Hepatic stellate cell (primary cell): ENCODE data around the gene TAF7L.
"Not testable (repeated sequence)": the region's sequence is repeated elsewhere in the genome, so short reads cannot be mapped to it uniquely, and the experiment has no call there.

ENCODE experiments used
- DNase-seq: peaks from one replicate; pipeline ENCODE4 v3.0.0; 2011; ENCODE audit warnings: low spot score

Gene TAF7L, protein sequence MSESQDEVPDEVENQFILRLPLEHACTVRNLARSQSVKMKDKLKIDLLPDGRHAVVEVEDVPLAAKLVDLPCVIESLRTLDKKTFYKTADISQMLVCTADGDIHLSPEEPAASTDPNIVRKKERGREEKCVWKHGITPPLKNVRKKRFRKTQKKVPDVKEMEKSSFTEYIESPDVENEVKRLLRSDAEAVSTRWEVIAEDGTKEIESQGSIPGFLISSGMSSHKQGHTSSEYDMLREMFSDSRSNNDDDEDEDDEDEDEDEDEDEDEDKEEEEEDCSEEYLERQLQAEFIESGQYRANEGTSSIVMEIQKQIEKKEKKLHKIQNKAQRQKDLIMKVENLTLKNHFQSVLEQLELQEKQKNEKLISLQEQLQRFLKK

DNA sequence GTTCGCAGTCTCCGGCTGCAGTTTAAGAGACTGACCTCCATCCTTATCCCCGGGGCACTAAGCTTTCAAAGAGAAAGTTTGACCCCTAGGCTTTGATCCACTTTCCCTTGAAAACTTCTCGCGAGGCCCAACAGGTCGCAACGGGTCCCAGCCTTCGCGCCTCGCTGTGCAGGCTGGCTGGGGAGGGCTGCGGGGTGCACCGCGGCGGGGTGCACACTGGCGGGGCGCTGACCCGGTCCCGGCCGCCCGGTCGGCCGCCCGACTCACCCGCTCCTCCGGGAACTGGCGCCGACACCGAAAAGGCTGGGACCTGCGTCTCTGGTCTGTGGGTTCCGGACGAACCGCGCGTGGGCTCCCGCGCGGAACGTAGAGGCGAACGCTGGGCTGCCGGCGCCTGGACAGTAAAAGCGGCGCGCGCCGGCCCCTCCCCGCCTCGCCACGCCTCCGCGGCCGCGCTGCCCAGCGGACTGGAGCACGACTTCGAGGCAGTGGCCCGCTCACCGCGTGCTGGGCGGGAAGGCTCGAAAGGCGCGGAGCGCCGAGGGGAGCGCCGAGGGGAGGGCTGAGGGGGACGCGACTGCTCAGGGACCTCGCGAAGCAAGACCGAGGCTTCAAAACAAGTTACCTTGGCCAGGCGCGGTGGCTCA lies at the start of gene TAF7L:
Gene TAF7L (minus strand): TSS at position 378 of the 647 bp plus-strand sequence. CDS start 3,791 bp downstream, outside the sequence.
- no peak for DNase-seq

GRCh38 chrX:101337776-101338271 lies 46.7 kb upstream of the TAF7L start:
- no peak for DNase-seq

GRCh38 chrX:101334310-101334709 lies 43.2 kb upstream of the TAF7L start:
- DNase-seq, result not testable (repeated sequence)

GRCh38 chrX:101326600-101326999 lies 35.5 kb upstream of the TAF7L start:
- not testable (repeated sequence) for DNase-seq

- no peak for DNase-seq
These were observed 12.7 kb upstream of the TAF7L start for GRCh38 chrX:101303790-101304189.

GRCh38 chrX:101295603-101296002 lies 4.5 kb upstream of the TAF7L start:
- not testable (repeated sequence) for DNase-seq

DNA sequence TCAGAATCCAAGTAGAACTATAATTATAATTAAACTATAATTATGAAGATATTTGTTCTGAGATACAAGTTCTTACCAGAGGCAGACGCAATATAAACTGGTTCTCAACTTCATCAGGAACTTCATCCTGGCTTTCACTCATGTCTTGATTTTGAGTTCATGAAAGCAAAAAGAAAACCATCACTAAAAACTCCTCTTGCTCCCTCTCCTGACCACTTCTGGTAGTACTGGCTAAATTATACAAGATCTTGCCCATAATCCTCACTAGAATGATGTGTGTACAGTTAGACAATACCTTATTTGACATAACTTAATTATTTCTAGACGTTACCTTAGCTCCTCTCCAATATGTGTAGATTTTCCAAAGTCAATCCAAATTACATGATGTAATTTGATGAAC lies 3.7 kb downstream of the TAF7L start:
- peak; percentile 35 for DNase-seq

GRCh38 chrX:101276238-101276637 lies 14.9 kb downstream of the TAF7L start:
- no peak for DNase-seq

DNA sequence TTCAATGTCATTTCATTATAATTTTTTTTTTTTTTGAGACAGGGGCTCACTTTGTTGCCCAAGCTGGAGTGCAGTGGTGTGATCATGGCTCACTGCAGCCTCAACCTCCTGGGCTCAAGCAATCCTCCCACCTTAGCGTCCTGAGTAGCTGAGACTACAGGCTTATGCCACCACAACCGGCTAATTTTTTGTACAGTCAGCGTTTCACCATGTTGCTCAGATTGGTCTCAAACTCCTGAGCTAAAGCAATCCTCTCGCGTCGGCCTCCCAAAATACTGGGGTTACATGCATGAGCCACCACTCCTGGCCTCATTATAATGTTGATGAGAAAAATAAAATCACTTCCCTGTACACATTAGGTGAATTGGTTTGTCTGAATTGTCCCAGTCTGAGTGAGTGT lies 16.9 kb downstream of the TAF7L start:
- DNase-seq, result no peak

DNA sequence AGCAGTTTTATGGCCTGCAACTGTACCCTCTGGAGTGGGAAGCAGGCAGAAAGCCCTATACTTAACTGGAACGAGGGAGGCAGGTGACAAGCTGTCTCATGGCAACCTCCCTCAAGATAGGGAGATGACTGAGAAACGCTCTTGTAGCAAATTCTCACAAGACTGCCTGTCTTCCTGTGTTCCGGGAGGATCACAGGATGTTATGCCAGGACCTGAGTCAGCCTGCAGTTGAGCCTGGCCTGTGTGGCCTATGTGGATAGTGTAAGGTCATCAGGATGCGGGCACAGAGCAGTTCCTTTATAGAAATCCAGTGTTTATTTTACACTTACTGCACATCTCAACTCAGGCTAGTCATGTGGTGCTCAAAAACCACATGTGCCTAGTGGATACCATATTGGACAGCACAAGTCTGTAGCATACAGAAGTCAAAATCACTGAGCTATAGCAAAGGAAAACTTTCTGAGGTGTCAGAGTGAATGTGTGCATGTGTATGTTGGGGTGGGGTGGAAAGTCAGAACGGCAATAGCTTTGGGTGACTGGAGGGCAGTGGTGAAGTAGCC lies 25.2 kb downstream of the TAF7L start:
- DNase-seq, result peak; percentile 39

DNA sequence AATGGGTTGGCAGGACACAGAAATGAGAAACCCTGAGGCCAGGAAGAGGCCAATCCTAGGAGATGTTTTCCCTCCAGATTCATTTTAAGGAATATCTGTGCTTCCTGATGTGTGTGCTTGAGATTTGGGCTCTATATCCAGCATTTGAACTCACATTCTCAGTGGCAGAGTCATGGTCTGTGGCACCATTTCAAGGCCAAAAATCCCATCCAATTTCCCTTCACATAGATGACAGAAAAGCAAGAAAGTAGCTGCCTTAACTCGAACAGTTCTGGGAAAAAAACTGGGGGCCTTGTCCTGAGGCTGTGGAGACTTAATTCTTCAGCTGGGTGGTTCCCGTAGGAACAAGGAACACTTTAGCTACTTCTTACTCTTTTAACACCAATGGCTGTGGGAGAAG lies 27.4 kb downstream of the TAF7L start:
- DNase-seq, result no peak

- DNase-seq, result no peak
These were observed 28.5 kb downstream of the TAF7L start for GRCh38 chrX:101262590-101262989.

DNA sequence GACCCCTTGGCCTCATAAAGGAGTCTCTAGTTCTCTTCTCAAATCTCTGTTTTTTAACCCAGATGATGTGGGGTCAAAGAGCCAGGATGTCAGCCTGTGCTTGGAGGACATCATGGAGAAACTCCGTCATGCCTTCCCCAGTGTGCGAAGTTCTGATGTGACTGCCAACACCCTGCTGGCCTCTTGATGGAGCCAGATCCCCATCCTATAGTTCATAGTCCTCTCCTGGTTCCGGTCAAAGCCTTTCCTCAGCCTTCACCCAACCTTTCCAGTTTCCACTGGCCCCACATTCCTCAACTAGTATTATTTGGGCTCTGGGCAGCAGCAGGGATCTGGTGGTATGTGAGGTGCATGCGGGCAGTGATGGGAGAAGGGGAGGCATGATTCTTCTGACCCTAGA lies 30.7 kb downstream of the TAF7L start:
- DNase-seq, result no peak

GRCh38 chrX:101258259-101258581 lies 32.9 kb downstream of the TAF7L start:
- DNase-seq, result no peak

GRCh38 chrX:101257448-101258258 lies 33.5 kb downstream of the TAF7L start:
- DNase-seq, result no peak

DNA sequence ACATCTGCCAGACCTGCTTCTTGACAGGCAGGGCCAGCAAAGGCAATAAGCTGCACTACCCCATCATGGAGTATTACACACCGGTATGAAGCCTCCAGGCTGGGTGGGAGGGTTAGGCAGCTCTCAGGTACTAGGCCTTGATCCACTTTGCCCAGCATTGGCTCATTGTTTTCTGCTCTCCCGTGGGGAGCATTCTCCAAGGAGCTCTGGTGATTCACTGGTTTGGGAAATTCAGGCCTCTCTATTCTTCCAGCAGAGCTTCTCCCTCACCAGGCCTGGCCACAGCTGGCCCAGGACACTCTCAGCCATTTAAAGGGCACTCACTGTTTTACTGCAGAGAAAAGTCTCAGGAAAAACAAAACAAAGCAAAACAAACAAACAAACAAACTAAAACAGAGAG lies 38.5 kb downstream of the TAF7L start:
- DNase-seq, result no peak

DNA sequence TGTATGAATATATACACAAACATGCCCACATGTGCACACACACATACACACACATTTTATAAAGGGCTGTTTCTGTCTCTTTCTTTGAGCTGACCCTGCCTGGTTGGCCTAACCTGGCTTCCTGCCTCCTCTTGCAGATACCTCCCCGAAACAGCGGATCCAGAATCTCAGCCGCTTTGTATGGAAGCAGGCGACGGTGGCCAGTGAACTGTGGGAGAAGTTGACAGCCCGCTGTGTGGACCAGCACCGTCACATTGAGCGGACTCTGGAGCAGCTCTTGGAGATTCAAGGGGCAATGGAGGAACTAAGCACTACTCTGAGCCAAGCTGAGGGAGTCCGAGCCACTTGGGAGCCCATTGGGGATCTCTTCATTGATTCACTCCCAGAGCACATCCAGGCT lies 49.6 kb downstream of the TAF7L start:
- no peak for DNase-seq

DNA sequence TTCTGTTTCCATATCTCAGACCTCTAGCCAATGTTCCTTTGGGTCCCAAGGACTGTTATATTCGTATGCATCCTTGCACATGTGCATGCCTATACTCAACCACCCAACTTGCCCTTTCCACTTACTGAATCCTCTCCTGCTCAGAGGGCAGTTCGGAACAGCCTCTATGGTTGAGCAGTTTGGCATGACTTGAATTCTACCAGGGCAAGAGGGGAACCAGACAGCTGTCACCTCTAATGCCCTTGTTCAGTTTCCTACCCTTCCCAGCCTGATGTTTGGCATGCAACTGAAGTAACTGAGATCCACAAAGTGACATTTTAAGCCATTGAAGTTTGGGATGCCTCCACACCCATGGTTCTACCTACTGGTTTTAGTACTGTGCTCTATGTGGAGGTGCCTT lies 54.1 kb downstream of the TAF7L start:
- no peak for DNase-seq

DNA sequence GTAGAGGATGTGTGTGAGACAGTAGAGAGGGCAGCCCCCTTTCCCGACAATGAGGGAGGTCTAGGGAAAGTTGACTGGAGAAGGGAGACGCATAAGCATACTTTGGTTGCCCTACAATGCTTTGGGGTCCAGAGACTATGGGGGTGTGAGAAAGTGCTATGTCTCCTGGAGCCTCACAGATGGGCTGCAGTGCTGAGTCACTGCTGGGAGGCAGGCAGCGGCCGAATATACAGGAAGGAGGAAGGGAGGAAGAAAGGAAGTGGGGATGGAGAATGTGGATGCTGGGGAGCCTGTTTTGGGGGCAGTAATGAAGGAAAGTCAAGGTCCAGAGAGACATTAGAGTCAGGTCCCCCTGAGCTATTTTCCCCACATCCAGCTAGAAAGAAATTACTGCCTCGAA lies 58.8 kb downstream of the TAF7L start:
- DNase-seq, result no peak

DNA sequence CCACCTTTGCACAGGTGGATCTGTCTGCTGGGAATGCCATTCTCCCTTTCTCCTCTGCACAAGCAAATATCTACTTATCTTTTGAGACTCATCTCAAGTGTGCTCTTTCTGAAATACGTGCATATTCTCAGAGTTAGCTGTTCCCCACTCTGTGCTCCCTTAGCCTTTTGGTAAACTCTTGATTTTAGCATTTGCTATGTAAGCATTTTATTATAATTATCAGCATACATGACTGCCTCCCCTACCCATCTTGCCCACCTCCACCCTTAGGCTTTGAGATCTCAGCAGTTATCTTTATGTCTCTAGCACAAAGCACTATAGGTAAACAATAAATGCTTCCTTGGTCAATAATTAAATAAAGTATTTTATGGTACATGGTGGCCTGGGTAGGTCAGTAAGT lies 60.1 kb downstream of the TAF7L start:
- DNase-seq, result no peak

DNA sequence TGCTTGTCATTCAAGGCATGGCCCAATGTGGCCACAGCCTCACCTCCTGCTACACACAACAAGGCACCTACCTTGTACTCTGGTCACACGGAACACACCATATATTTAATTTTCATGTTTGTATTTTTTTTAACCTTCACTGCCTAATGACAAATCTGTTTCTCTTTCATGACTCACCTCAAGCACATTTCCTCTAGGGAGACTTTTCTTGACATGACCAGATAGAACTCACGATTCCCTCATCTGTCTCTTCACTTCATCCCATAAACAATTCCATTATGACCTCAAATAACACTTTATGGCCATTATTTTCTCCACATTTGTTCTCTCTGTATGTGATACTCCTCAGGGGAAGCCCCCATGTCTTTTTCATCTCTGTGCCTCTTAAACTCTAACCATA lies 60.5 kb downstream of the TAF7L start:
- no peak for DNase-seq

DNA sequence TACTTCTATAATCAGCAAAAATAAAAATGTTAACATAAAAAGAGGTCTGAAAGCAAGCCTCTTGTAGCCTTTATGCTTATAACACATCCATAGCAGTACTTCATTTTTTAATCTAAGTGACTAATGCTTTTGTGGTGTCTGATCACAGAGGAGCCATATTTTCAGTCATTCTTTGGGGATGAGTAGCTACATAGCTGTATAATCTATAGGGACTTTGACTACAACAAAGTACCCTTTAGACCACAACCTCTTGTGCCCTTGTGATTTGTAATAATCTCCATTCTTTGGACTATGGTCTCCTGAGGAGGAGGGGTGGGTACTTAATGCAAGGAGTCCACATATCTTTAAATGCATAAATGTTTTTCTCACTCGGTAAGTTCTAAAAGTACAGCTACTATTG lies 62.0 kb downstream of the TAF7L start:
- peak; percentile 40 for DNase-seq
